Upper lobe of left lung (tissue), 6 donors: ENCODE results near the gene CTDSP1. TPM values are rescaled to one million over a fixed set of nuclear protein-coding genes. Genes with fewer than 3 reads are reported as not detected.

Source experiments
- ATAC-seq, 2 donors: fragments of 200-7000 bp; cut with Tn5 transposase; one replicate each; pipeline ENCODE4 v1.9.1; 2022; ENCODE audit warnings: mild to moderate bottlenecking in 2 of 2, moderate library complexity in 2 of 2; ENCODE audit not compliant: low FRiP score in 2 of 2
- DNase-seq, 2 donors: peaks; one replicate each; pipeline ENCODE4 v3.0.0-alpha.2; 2019 to 2020
- H3K27ac ChIP-seq, 4 donors: fragments of 200-600 bp; sonication (generic); one replicate each; pipeline ENCODE4 v1.5.1; 2016 to 2019
- H3K27me3 ChIP-seq, 4 donors: fragments of 200-600 bp; sonication (generic); one replicate each; pipeline ENCODE4 v1.5.1; 2017 to 2019
- H3K36me3 ChIP-seq, 4 donors: fragments of 200-600 bp; sonication (generic); one replicate each; pipeline ENCODE4 v1.5.1; 2016 to 2019
- H3K4me1 ChIP-seq, 4 donors: fragments of 200-600 bp; sonication (generic); one replicate each; pipeline ENCODE4 v1.5.1; 2018 to 2019
- H3K4me3 ChIP-seq, 4 donors: fragments of 200-600 bp; sonication (generic); one replicate each; pipeline ENCODE4 v1.5.1; 2017 to 2019; ENCODE audit warnings: mild to moderate bottlenecking in 2 of 4, moderate library complexity in 1 of 4
- H3K9me3 ChIP-seq, 4 donors: fragments of 200-600 bp; sonication (generic); one replicate each; pipeline ENCODE4 v1.5.1; 2018 to 2019
- CTCF ChIP-seq, 6 experiments: fragments of 450-650 bp in 4 of 6; fragments of 200-600 bp in 2 of 6; sonication (generic) in 2 of 6; IDR thresholded peaks; one replicate each; pipeline ENCODE4 v1.5.1; 2016 to 2019; ENCODE audit warnings: antibody characterized with exemption in 6 of 6
- EP300 ChIP-seq, 4 donors: sonication (generic); formaldehyde crosslinking; IDR thresholded peaks; one replicate each; pipeline ENCODE4 v1.5.1; 2017; ENCODE audit warnings: antibody characterized with exemption in 4 of 4, control low read depth in 2 of 4
- POLR2A ChIP-seq, 4 donors: fragments of 450-650 bp; IDR thresholded peaks; one replicate each; pipeline ENCODE4 v1.5.1; 2016 to 2017; ENCODE audit warnings: antibody characterized with exemption in 4 of 4, mild to moderate bottlenecking in 2 of 4
- POLR2AphosphoS5 ChIP-seq, 2 donors: sonication (generic); formaldehyde crosslinking; IDR thresholded peaks; one replicate each; pipeline ENCODE4 v1.5.1; 2017; ENCODE audit warnings: antibody characterized with exemption in 2 of 2
- WGBS, 2 donors: methylation state at CpG; one replicate each; pipeline ENCODE4 v1.1.5; 2017 to 2018; 5-methylcytosine and 5-hydroxymethylcytosine counted together
- total RNA-seq, 6 donors: library from RNA; depleted of rRNA in 4 of 6; stranded (reverse); fragments of >200 nt in 4 of 6; gene quantifications; one replicate each; pipeline versions ENCODE4 v1.1.0 to v1.2.1, GENCODE V29; 2016 to 2021
- donor health status: DM: no; HTN: no; CAD: no; lungs with moderate emphysema.
- donor health status: DM: no; HTN: yes; CAD: no; lungs with severe emphysema.

CTDSP1 gene
- total RNA-seq, 6 donors from 2014 or later: 96.6 to 239 (median 189) TPM

GRCh38 chr2:218436992-218437391 lies 37.3 kb downstream of the CTDSP1 start:
- DNase-seq (no peak), ATAC-seq (no peak)
- no peaks in the 10 kb centered on the region for H3K9me3 ChIP-seq

GRCh38 chr2:218437969-218438368 lies 38.3 kb downstream of the CTDSP1 start:
- DNase-seq (no peak), ATAC-seq (peak; percentile 16 to 32)
- 87 to 96% methylated on average over 1 of the region's 1 CpG for WGBS, 2 donors

More at GRCh38 chr2:218436992-218437391, 37.3 kb downstream of the CTDSP1 start:
- Histone ChIP-seq H3K4me3 (no peak overlapping the region), H3K36me3 (no peaks in the 10 kb centered on the region), H3K27me3 (no peaks in the 10 kb centered on the region), H3K4me1 (no peaks in the 10 kb centered on the region), H3K27ac (no peak overlapping the region)
- TF ChIP-seq POLR2AphosphoS5 (IDR thresholded peaks at IDR 0.05): no peak
- no peak for TF ChIP-seq EP300 (IDR thresholded peaks at IDR 0.05)
- no peak for TF ChIP-seq POLR2A (IDR thresholded peaks at IDR 0.05)
- TF ChIP-seq CTCF (IDR thresholded peaks at IDR 0.05): no peak
- 80 to 90% methylated on average over 1 to 5 of the region's 5 CpGs for WGBS, 2 donors

GRCh38 chr2:218438596-218438995 lies 38.9 kb downstream of the CTDSP1 start:
- H3K27ac ChIP-seq: no peak overlapping the region
- H3K4me3 ChIP-seq: no peak overlapping the region
- 44 to 74% methylated on average over 4 of the region's 4 CpGs for WGBS, 2 donors
- H3K4me1 ChIP-seq: no peaks in the 10 kb centered on the region
- ATAC-seq (no peak), DNase-seq (peak in 1 of 2 donors; percentile 48)
- H3K27me3 ChIP-seq: no peaks in the 10 kb centered on the region
- H3K9me3 ChIP-seq: no peaks in the 10 kb centered on the region
- TF ChIP-seq POLR2A (IDR thresholded peaks at IDR 0.05) (no peak), EP300 (IDR thresholded peaks at IDR 0.05) (no peak), CTCF (IDR thresholded peaks at IDR 0.05) (no peak), POLR2AphosphoS5 (IDR thresholded peaks at IDR 0.05) (no peak)
- H3K36me3 ChIP-seq: no peaks in the 10 kb centered on the region

More at GRCh38 chr2:218437969-218438368, 38.3 kb downstream of the CTDSP1 start:
- H3K27ac ChIP-seq: no peak overlapping the region
- no peaks in the 10 kb centered on the region for H3K9me3 ChIP-seq
- no peak overlapping the region for H3K4me3 ChIP-seq
- H3K27me3 ChIP-seq: no peaks in the 10 kb centered on the region
- H3K36me3 ChIP-seq: no peaks in the 10 kb centered on the region
- no peaks in the 10 kb centered on the region for H3K4me1 ChIP-seq
- no peak for TF ChIP-seq CTCF (IDR thresholded peaks at IDR 0.05)
- no peak for TF ChIP-seq POLR2AphosphoS5 (IDR thresholded peaks at IDR 0.05)
- TF ChIP-seq POLR2A (IDR thresholded peaks at IDR 0.05): no peak
- no peak for TF ChIP-seq EP300 (IDR thresholded peaks at IDR 0.05)

GRCh38 chr2:218444692-218445357 lies 45.2 kb downstream of the CTDSP1 start:
- no peak for ATAC-seq
- no peak for DNase-seq
- no peak overlapping the region for H3K4me3 ChIP-seq
- TF ChIP-seq POLR2A (IDR thresholded peaks at IDR 0.05) (no peak), CTCF (IDR thresholded peaks at IDR 0.05) (no peak), EP300 (IDR thresholded peaks at IDR 0.05) (no peak), POLR2AphosphoS5 (IDR thresholded peaks at IDR 0.05) (no peak)
- no peaks in the 10 kb centered on the region for H3K27me3 ChIP-seq
- peaks cover 0 to 15% (median 6%) of the 10 kb centered on the region in 4 donors for H3K36me3 ChIP-seq
- H3K4me1 ChIP-seq: no peaks in the 10 kb centered on the region
- no peak overlapping the region for H3K27ac ChIP-seq
- H3K9me3 ChIP-seq: no peaks in the 10 kb centered on the region
- 93 to 96% methylated on average over 7 of the region's 7 CpGs for WGBS, 2 donors

GRCh38 chr2:218445602-218446001 lies 45.9 kb downstream of the CTDSP1 start:
- ATAC-seq (no peak), DNase-seq (no peak)
- Histone ChIP-seq H3K27me3 (no peaks in the 10 kb centered on the region), H3K4me1 (no peaks in the 10 kb centered on the region), H3K27ac (no peak overlapping the region), H3K4me3 (no peak overlapping the region), H3K9me3 (no peaks in the 10 kb centered on the region), H3K36me3 (peaks cover 0 to 16% (median 6%) of the 10 kb centered on the region in 4 donors)
- no peak for TF ChIP-seq CTCF (IDR thresholded peaks at IDR 0.05)
- TF ChIP-seq POLR2A (IDR thresholded peaks at IDR 0.05): no peak
- no peak for TF ChIP-seq POLR2AphosphoS5 (IDR thresholded peaks at IDR 0.05)
- no peak for TF ChIP-seq EP300 (IDR thresholded peaks at IDR 0.05)
